ENCODE measurements around the gene HOXD8.

HOXD8 gene

GRCh38 chr2:176147210-176147799 lies 17.8 kb downstream of the HOXD8 start:
- DNase-seq (ENCODE audit: low read depth): no peak
- no peak for TF ChIP-seq CTCF (conservative IDR thresholded peaks at IDR 0.05; ENCODE audit: low read length)
- no peak overlapping the region for H3K4me3 ChIP-seq (ENCODE audit: low read length)

GRCh38 chr2:176147800-176148496 lies 18.4 kb downstream of the HOXD8 start:
- H3K4me3 ChIP-seq (ENCODE audit: low read length): no peak overlapping the region
- DNase-seq (ENCODE audit: low read depth): no peak
- TF ChIP-seq CTCF (conservative IDR thresholded peaks at IDR 0.05; ENCODE audit: low read length): no peak

- H3K4me3 ChIP-seq (ENCODE audit: low read length): no peak overlapping the region
- no peak for TF ChIP-seq CTCF (conservative IDR thresholded peaks at IDR 0.05; ENCODE audit: low read length)
- no peak for DNase-seq (ENCODE audit: low read depth)
These were observed 19.4 kb downstream of the HOXD8 start for GRCh38 chr2:176148751-176149421.

GRCh38 chr2:176149481-176149938 lies 20.0 kb downstream of the HOXD8 start:
- no peak for TF ChIP-seq CTCF (conservative IDR thresholded peaks at IDR 0.05; ENCODE audit: low read length)
- H3K4me3 ChIP-seq (ENCODE audit: low read length): no peak overlapping the region

GRCh38 chr2:176149939-176150583 lies 20.6 kb downstream of the HOXD8 start:
- no peak for DNase-seq (ENCODE audit: low read depth)

More at GRCh38 chr2:176149481-176149938, 20.0 kb downstream of the HOXD8 start:
- no peak for DNase-seq (ENCODE audit: low read depth)

More at GRCh38 chr2:176149939-176150583, 20.6 kb downstream of the HOXD8 start:
- H3K4me3 ChIP-seq (ENCODE audit: low read length): no peak overlapping the region
- no peak for TF ChIP-seq CTCF (conservative IDR thresholded peaks at IDR 0.05; ENCODE audit: low read length)
